HEK293T (cell line): ENCODE measurements around the gene TBRG4.

ENCODE experiments used
- BHLHE40 ChIP-seq: fragments of 450-650 bp; IDR thresholded peaks from 2 replicates; pipeline ENCODE4 v1.6.1; 2016; ENCODE audit warnings: mild to moderate bottlenecking, moderate library complexity, borderline replicate concordance
- CTBP1 ChIP-seq: fragments of 450-650 bp; IDR thresholded peaks from 2 replicates; pipeline ENCODE4 v1.6.1; 2016; ENCODE audit warnings: borderline replicate concordance
- ELF4 ChIP-seq: fragments of 450-650 bp; IDR thresholded peaks from 2 replicates; pipeline ENCODE4 v1.6.1; 2017; ENCODE audit warnings: antibody characterized with exemption
- FOXA1 ChIP-seq: fragments of 450-650 bp; IDR thresholded peaks from 2 replicates; pipeline ENCODE4 v1.6.1; 2016; ENCODE audit warnings: mild to moderate bottlenecking
- FOXM1 ChIP-seq: fragments of 450-650 bp; IDR thresholded peaks from 2 replicates; pipeline ENCODE4 v1.6.1; 2017; ENCODE audit warnings: mild to moderate bottlenecking, borderline replicate concordance
- L3MBTL2 ChIP-seq: fragments of 450-650 bp; conservative IDR thresholded peaks from 2 replicates; pipeline ENCODE4 v1.6.1; 2016; ENCODE audit warnings: mild to moderate bottlenecking
- LEF1 ChIP-seq: fragments of 450-650 bp; IDR thresholded peaks from 2 replicates; pipeline ENCODE4 v1.6.1; 2017; ENCODE audit warnings: mild to moderate bottlenecking, borderline replicate concordance
- NFRKB ChIP-seq: fragments of 450-650 bp; IDR thresholded peaks from 2 replicates; pipeline ENCODE4 v1.6.1; 2016; ENCODE audit warnings: mild to moderate bottlenecking, moderate library complexity
- PKNOX1 ChIP-seq: fragments of 450-650 bp; IDR thresholded peaks from 2 replicates; pipeline ENCODE4 v1.6.1; 2016
- SP1 ChIP-seq: fragments of 450-650 bp; IDR thresholded peaks from 2 replicates; pipeline ENCODE4 v1.6.1; 2017
- TARDBP ChIP-seq: fragments of 450-650 bp; IDR thresholded peaks from 2 replicates; pipeline ENCODE4 v1.6.1; 2016
- ZNF384 ChIP-seq: fragments of 450-650 bp; IDR thresholded peaks from 2 replicates; pipeline ENCODE4 v1.6.1; 2016

GRCh38 chr7:45148653-45148973, 37.1 kb upstream of the TBRG4 start:
- TF ChIP-seq BHLHE40 (no peak), CTBP1 (no peak), TARDBP (no peak), FOXA1 (no peak), FOXM1 (no peak), L3MBTL2 (no peak), ELF4 (no peak), SP1 (no peak), ZNF384 (no peak), LEF1 (no peak), NFRKB (no peak), PKNOX1 (no peak)
